Progenitor cell of endocrine pancreas (in vitro differentiated cells): ENCODE measurements around the gene RHBDL1. TPM values are rescaled to one million over a fixed set of nuclear protein-coding genes. Genes with fewer than 3 reads are reported as not detected.

Experiments used
- DNase-seq: peaks from one replicate; pipeline ENCODE4 v3.0.0; 2021; ENCODE audit warnings: low spot score; ENCODE audit not compliant: unreplicated experiment
- H3K27ac Mint-ChIP-seq: 2 replicates; pipeline ENCODE4 v1.8.0; 2021; ENCODE audit warnings: mild to moderate bottlenecking, moderate library complexity, mixed read lengths
- H3K27me3 Mint-ChIP-seq: 2 replicates; pipeline ENCODE4 v1.8.0; 2021; ENCODE audit warnings: mixed read lengths
- H3K36me3 Mint-ChIP-seq: 2 replicates; pipeline ENCODE4 v1.8.0; 2022; ENCODE audit warnings: mixed read lengths; ENCODE audit not compliant: insufficient read depth
- H3K4me1 Mint-ChIP-seq: 2 replicates; pipeline ENCODE4 v1.8.0; 2021; ENCODE audit warnings: low read depth, mixed read lengths
- H3K4me3 Mint-ChIP-seq: 2 replicates; pipeline ENCODE4 v1.8.0; 2021; ENCODE audit warnings: low read depth, mild to moderate bottlenecking, moderate library complexity, mixed read lengths
- H3K9me3 Mint-ChIP-seq: 2 replicates; pipeline ENCODE4 v1.8.0; 2021; ENCODE audit warnings: low read depth, mixed read lengths
- CTCF ChIP-seq: fragments of 200-600 bp; sonication (generic); IDR thresholded peaks from one replicate; pipeline ENCODE4 v1.5.0; 2021; ENCODE audit warnings: antibody characterized with exemption, mild to moderate bottlenecking; ENCODE audit not compliant: unreplicated experiment
- total RNA-seq: library from RNA; stranded (reverse); gene quantifications from 2 replicates; pipeline ENCODE4 v1.2.1, GENCODE V29; 2021

The RHBDL1 gene
- total RNA-seq, 1 donor from 2014 or later, result 5.2 TPM

GRCh38 chr16:681746-682427 is 6.4 kb downstream of the RHBDL1 start:
- Mint-ChIP-seq H3K36me3 (peaks cover 10% of the 10 kb centered on the region), H3K4me3 (peak overlapping the region; percentile 79), H3K27ac (peak overlapping the region; percentile 49), H3K9me3 (no peaks in the 10 kb centered on the region), H3K4me1 (peaks cover 11% of the 10 kb centered on the region), H3K27me3 (no peaks in the 10 kb centered on the region)
- no peak for TF ChIP-seq CTCF
- DNase-seq, result no peak

- Mint-ChIP-seq H3K9me3 (no peaks in the 10 kb centered on the region), H3K4me3 (peak overlapping the region; percentile 79), H3K36me3 (peaks cover 10% of the 10 kb centered on the region), H3K27ac (peak overlapping the region; percentile 49), H3K27me3 (no peaks in the 10 kb centered on the region), H3K4me1 (peaks cover 11% of the 10 kb centered on the region)
- TF ChIP-seq CTCF, result no peak
- no peak for DNase-seq
Observed at GRCh38 chr16:682493-683395, 7.3 kb downstream of the RHBDL1 start.

- H3K4me1 Mint-ChIP-seq, result peaks cover 11% of the 10 kb centered on the region
- peak overlapping the region; percentile 49 for H3K27ac Mint-ChIP-seq
- peaks cover 10% of the 10 kb centered on the region for H3K36me3 Mint-ChIP-seq
- no peak for TF ChIP-seq CTCF
- H3K27me3 Mint-ChIP-seq, result no peaks in the 10 kb centered on the region
- DNase-seq, result no peak
- H3K4me3 Mint-ChIP-seq, result peak overlapping the region; percentile 79
- H3K9me3 Mint-ChIP-seq, result no peaks in the 10 kb centered on the region
Observed at GRCh38 chr16:683396-684070, 8.1 kb downstream of the RHBDL1 start.

- Mint-ChIP-seq H3K4me1 (peaks cover 11% of the 10 kb centered on the region), H3K27ac (peak within 1 kb of the TSS; percentile 76), H3K4me3 (peak within 1 kb of the TSS; percentile 79), H3K9me3 (no peaks in the 10 kb centered on the region), H3K27me3 (no peaks in the 10 kb centered on the region), H3K36me3 (peaks cover 10% of the 10 kb centered on the region)
- peak; percentile 91 for DNase-seq
- TF ChIP-seq CTCF, result no peak
Observed at GRCh38 chr16:684071-684794, 8.8 kb downstream of the RHBDL1 start, which contains the start of gene JMJD8. Gene JMJD8, minus strand, starts transcription at chr16:684334. Its CDS starts 15 bp downstream, at chr16:684319.
